GM18858 (cell line): ENCODE results near the gene TSC2.

ENCODE experiments used
- ATAC-seq: cut with Tn5 transposase; IDR thresholded peaks from one replicate; pipeline ENCODE4 v1.9.1; 2021; ENCODE audit not compliant: unreplicated experiment

The TSC2 gene

DNA sequence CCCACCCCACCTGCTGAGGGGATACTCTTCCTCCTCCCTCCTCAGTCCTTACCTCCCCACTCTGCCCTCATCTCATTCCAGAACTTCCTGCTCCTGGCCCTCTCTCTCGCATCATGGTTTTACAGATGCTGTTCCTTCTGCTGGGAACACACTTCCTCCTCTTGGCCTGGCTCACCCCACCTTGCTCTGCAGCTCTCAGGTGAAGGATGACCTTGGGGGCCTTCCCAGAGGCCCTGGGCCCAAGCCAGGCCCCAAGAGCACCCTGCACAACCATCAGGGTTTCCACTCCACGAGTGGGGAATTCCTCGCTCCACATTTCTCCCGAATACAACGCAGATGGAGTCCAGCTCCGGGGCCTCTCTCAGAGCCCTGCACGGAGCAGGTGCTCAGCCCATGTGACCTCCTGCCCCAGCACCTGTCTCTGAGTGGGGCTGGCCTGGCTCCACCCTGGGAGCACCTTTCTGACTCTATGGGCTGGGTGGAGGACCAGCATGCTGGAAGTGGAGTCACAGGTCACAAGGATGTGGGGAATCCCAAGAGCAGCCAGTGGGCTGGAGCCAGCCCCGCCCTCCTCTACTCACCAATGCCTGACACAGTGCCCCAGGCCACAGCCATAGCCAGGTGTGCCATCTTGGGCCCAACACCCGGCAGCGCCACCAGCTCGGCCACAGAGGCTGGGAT is 4.7 kb upstream of the TSC2 start:
- no peak for ATAC-seq

DNA sequence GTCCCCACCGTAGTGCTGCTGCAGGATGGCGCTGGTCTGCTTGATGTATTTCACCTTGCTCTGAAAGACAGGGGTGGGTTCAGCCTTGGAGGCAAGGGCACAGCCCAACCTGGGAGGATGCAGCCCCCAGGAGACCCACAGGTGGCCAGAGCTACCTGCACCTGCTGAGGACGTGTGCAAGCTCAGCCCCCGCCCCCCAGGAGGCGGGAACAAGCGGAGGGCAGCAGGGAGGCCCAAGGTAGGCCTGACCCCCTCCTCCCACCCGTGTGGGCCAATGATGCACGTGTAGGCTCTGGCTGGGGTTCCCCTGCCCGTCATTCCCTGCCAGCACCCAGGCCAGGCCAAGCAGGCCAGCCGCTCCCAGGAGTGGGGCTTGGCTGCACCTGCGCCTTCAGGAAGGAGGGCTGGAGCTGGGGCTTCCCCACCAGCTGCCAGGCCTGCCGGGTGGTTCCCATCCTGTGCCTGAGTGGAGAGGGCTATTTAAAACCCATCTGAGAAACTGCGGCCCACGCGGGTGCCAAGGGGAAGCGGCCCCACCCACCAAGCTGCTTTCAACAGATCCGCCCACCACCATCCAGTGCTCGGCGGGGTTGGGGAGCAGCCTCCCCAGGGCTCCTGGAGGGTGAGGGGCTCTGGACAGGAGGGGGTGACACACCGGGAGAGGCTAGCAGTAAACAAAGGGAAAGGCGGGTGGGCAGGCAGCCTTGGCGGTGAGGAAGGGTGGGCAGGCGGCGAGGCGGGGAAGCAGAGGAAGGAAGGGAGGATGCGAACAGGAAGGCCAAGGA is 3.9 kb upstream of the TSC2 start:
- ATAC-seq, result no peak

DNA sequence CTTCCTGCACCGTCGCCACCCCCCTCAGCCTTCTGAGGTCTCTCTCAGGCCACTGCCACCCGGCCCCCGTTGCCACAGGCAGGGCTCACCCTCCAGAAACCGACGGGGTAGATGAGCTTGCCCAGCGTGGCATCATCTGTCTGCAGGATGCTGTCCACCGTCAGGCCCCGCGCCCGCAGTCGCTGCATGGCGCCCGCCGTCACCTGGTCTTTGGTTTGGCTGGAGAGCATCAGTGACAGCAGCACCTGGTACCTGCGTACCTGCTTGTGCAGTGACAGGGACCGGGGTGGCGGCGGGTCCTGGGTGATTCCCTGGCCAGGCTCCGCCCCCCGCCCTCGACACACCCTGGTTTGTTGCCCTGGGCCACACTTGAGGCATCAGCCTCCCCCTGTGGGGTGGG is 3.2 kb upstream of the TSC2 start:
- no peak for ATAC-seq

- ATAC-seq, result no peak
Observed at GRCh38 chr16:2045965-2046892, 1.6 kb upstream of the TSC2 start.

GRCh38 chr16:2046893-2047329 is 874 bp upstream of the TSC2 start:
- ATAC-seq, result no peak

DNA sequence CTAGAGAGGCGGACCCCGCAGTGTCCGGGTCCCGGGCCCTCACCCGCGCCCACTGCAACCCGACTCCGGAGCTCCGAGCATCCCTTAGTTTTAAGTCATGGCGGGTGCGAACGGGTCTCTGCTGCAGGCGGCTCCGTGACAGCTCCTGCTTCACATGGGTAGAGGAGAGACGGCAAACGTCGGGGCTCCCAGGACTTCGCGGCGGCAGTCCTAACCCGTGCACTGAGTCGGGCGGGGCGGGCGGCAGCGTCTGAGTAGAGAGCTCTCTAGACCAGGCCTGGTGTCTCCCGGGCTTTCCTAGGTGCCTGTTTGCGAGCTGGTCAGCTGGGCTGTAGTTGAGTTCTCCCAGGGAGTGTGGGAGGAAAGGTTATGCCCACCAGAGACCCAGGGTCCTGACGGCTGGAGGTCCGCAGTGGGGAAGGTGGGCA is 345 bp downstream of the TSC2 start:
- no peak for ATAC-seq

DNA sequence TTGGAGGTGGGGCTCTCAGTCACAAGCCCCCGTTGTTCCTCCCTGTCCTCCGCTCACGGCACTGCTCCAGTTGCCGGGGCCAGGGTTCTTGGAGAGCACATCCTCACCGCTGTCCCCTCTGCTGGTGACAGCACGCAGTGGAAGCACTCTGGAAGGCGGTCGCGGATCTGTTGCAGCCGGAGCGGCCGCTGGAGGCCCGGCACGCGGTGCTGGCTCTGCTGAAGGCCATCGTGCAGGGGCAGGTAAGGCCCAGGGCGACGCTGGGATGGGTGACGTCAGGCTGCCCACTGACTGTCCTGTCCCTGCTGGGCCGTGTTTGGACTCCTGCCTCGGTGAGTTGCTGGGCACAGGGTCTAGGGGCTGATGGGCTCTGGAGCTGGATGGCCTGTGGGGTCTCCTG is 5.4 kb downstream of the TSC2 start:
- no peak for ATAC-seq

DNA sequence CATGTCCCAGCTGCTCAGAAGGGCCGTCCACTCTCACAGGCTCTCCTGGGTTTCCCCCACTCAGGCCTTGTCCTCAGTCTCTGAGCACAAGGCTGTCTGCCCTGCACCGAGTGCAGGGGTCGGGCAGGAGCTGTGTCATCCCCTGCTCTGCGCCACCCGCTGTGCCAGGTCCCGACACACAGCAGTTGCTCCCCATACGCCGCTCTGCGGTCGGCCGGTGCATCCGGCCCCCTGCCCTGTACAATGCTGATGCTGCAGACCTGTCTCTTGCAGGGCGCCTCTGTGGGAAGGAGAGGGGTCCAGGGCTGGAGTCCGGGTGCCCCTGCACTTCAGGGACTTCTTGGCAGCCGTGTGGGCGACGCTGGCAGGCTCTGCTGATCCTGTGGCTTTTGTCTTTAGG is 6.1 kb downstream of the TSC2 start:
- no peak for ATAC-seq

DNA sequence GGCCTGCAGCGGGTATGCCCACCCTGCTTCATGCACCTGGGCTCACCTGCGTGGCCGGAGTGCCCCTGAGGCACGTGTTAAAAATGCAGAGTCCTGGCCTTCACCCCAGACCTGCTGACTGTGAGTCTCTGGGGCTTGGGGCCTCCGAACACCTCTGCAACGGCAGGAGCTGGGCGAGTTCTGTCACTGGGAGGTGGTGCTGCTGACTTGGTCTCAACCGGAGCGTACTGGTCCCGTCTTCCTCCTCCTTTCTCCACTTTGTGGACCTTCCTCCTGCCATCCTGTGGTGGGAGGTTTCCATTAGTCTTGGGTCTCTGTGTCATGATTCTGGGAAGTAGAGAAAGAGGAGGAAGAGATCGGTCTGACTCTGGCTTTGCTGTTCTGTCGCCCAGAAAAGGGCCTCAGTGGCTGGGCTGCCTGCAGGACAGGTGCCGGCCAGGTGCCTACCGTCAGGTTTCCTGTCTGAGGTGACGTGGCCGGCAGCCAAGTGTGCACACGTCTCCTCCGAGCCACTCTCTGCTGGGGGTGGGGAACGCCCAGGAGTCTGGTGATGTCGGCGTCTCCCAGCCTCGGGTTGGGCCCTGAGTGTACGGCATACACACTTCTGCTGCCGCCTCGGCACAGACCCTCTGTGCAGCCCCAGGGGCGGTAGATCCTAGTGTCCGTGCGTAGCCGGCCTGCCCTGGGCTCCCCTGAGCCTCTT is 6.9 kb downstream of the TSC2 start:
- ATAC-seq, result no peak

DNA sequence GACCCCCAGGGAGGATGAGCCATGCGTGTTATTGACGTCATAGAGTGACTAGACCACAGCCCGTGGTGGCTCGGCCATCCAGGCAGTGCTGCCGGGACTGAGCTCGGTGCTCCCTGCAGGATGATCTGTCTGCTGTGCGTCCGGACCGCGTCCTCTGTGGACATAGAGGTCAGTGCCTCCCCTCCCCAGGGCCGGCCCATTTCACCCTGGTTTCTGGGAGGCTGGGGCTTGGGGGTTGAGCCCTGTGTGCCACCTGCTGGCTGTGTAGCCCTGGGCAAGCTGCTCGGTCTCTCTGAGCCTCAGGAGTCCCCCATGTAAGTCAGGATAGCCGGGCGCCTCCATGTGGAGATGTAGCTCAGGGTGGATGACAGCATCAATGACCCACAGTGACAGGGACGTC is 8.3 kb downstream of the TSC2 start:
- ATAC-seq, result no peak

GRCh38 chr16:2056681-2057407 is 9.1 kb downstream of the TSC2 start:
- ATAC-seq, result no peak

DNA sequence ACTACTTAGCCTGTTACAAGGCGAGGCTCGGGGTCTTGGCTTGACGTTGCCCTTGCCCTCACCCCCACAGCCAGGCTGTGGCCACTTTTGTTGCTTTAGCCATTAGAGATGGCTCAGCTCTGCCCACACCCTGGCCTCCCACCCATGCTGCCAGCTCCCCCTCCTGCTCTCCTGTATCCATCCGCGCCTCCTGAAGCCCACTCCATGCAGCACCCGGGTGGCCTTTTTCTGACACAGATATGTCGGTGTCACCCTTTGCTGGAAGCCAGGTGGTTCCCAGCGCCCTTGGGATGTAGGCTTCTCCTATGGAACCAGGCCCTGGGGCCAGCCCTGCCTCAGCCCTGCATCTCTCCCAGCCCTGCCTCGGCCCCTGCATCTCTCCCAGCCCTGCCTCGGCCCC is 9.7 kb downstream of the TSC2 start:
- no peak for ATAC-seq

DNA sequence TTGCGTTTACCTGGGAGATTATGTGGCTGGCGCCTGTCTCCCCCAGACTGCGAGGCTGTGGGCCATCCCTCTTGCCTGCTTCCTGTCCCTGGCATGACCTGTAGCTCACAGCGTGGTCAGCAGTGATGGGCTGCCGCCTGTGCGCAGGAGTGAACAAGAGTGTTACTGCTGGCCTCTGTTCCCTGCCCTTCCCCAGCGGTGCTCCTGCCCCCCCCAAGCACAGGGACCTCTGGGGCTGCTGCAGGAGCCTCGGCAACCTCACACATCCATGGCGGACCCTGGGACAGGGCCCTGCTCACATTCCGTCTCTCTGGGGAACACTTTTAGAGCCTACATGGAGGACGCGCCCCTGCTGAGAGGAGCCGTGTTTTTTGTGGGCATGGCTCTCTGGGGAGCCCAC is 10.6 kb downstream of the TSC2 start:
- ATAC-seq, result no peak

- no peak for ATAC-seq
Observed at GRCh38 chr16:2058872-2059271, 11.1 kb downstream of the TSC2 start.

DNA sequence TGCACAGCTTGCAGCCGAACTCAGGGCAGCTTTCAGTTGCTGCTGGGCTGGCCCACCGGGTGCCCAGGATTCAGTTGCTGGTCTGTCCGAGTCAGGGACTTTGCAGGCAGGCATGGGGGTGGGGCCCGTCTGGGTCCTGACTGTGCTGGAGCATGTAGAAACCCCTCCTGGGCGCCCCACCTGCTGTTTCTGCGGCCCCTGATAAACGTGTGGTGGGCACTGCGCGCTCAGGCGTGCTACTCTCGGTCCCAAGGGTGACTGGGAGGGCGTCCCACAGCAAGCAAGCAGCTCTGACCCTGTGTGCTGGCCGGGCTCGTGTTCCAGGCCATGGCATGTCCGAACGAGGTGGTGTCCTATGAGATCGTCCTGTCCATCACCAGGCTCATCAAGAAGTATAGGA is 12.6 kb downstream of the TSC2 start:
- no peak for ATAC-seq

DNA sequence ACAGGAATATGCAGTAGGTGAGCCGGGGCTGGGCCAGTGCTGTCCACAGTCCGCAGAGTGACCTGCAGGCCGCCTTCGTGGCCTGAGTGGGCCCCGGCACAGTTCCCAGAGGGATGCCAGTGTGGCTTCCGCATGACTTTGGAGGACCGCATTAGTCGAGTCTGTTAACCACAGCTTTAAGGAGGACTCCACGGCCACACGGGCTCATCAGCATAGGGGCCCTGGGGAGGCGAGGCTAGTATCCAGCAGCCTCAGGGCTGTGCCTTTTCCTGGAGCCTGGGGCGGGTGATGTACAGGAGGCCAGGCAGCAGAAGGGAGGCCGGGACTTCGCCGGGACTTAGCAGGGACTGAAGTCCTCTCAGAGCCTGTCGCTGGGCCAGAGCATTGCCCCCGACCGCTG is 13.2 kb downstream of the TSC2 start:
- no peak for ATAC-seq

GRCh38 chr16:2061526-2061925 is 13.7 kb downstream of the TSC2 start:
- ATAC-seq, result no peak

GRCh38 chr16:2062801-2063200 is 15.0 kb downstream of the TSC2 start:
- ATAC-seq, result no peak

GRCh38 chr16:2063861-2064260 is 16.1 kb downstream of the TSC2 start:
- no peak for ATAC-seq

DNA sequence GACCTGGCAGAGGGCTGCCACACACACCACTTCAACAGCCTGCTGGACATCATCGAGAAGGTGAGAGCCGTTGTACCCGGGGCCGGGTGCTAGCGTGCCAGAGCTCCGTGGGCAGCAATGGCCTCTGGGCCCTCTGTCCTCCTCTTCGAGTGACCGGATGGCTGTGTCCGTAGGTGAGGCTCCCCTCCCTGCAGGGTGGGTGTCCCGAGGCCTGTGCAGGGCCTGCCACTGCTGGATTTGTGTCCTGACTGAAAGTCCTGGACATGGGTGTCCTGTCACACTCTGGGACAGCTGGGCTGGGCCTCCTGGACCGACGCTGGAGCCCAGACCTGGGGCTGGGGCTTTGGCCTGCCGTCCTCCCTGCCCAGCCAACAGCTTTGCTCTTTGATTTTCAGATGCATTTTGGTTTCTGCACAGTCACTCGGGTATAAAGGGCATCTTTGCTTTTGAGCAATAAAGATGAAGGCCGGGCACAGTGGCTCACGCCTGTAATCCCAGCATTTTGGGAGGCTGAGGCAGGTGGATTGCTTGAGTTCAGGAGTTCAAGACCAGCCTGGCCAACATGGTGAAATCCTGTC is 16.7 kb downstream of the TSC2 start:
- no peak for ATAC-seq
